Breast epithelium (tissue), 4 donors: ENCODE measurements around the gene VANGL2. TPM values are rescaled to one million over a fixed set of nuclear protein-coding genes. Genes with fewer than 3 reads are reported as not detected.

Source experiments
- DNase-seq, 2 donors: peaks; one replicate each; pipeline ENCODE4 v3.0.0-alpha.2; 2019; ENCODE audit warnings: low spot score in 2 of 2
- H3K27ac ChIP-seq, 2 donors: fragments of 200-600 bp; sonication (generic) in 1 of 2; one replicate each; pipeline ENCODE4 v1.5.1; 2016 to 2019; ENCODE audit warnings: mild to moderate bottlenecking in 1 of 2
- H3K27me3 ChIP-seq, 2 donors: fragments of 200-600 bp; sonication (generic) in 1 of 2; one replicate each; pipeline versions ENCODE4 v1.5.1 to v1.6.0; 2017 to 2019; ENCODE audit warnings: control low read depth in 1 of 2, mild to moderate bottlenecking in 1 of 2
- H3K36me3 ChIP-seq: fragments of 200-600 bp; one replicate; pipeline ENCODE4 v1.5.1; 2019
- H3K4me1 ChIP-seq, 2 donors: fragments of 200-600 bp; sonication (generic); one replicate each; pipeline ENCODE4 v1.5.1; 2016 to 2019; ENCODE audit warnings: control low read depth in 1 of 2
- H3K4me3 ChIP-seq, 3 donors: fragments of 200-600 bp; sonication (generic); 1 replicate in 2 of 3; 2 replicates in 1 of 3; pipeline ENCODE4 v1.5.1; 2016 to 2019; ENCODE audit warnings: mild to moderate bottlenecking in 3 of 3, moderate library complexity in 2 of 3
- H3K9me3 ChIP-seq, 2 donors: fragments of 200-600 bp; sonication (generic) in 1 of 2; one replicate each; pipeline ENCODE4 v1.5.1; 2016 to 2019; ENCODE audit warnings: control low read depth in 1 of 2
- CTCF ChIP-seq, 3 donors: fragments of 450-650 bp; IDR thresholded peaks; one replicate each; pipeline ENCODE4 v1.5.1; 2016 to 2017; ENCODE audit warnings: antibody characterized with exemption in 3 of 3, mild to moderate bottlenecking in 3 of 3, moderate library complexity in 3 of 3
- POLR2A ChIP-seq: fragments of 450-650 bp; IDR thresholded peaks from one replicate; pipeline ENCODE4 v1.6.1; 2016; ENCODE audit warnings: antibody characterized with exemption, mild to moderate bottlenecking, moderate library complexity
- POLR2AphosphoS5 ChIP-seq, 3 donors: sonication (generic); formaldehyde crosslinking; IDR thresholded peaks; one replicate each; pipeline ENCODE4 v1.6.1; 2017; ENCODE audit warnings: antibody characterized with exemption in 3 of 3
- intact Hi-C: fragments of 100-400 bp; cut with DNase I; formaldehyde crosslinking; loops from one replicate; pipeline ENCODE4 v1.15.1; 2023; ENCODE audit warnings: low total_unique reads
- total RNA-seq, 3 donors: library from RNA; depleted of rRNA; stranded (reverse); fragments of >200 nt; gene quantifications; one replicate each; pipeline ENCODE4 v1.1.0, GENCODE V29; 2016

VANGL2 gene
- total RNA-seq, 3 donors from 2014 or later: 0.48 to 7.6 (median 5.6) TPM

- Histone ChIP-seq H3K4me3 (no peak overlapping the region), H3K9me3 (no peaks in the 10 kb centered on the region), H3K27ac (no peak overlapping the region), H3K27me3 (no peaks in the 10 kb centered on the region), H3K4me1 (no peaks in the 10 kb centered on the region), H3K36me3 (no peaks in the 10 kb centered on the region)
- TF ChIP-seq POLR2A (no peak), CTCF (IDR thresholded peaks at IDR 0.05) (no peak), POLR2AphosphoS5 (IDR thresholded peaks at IDR 0.05) (no peak)
- no peak for DNase-seq
- intact Hi-C loops: no loop called here
Observed at GRCh38 chr1:160466961-160467360, 66.6 kb downstream of the VANGL2 start.

GRCh38 chr1:160467576-160467975, 67.2 kb downstream of the VANGL2 start:
- intact Hi-C loops: no loop called here
- TF ChIP-seq POLR2A (no peak), POLR2AphosphoS5 (IDR thresholded peaks at IDR 0.05) (no peak), CTCF (IDR thresholded peaks at IDR 0.05) (no peak)
- Histone ChIP-seq H3K36me3 (no peaks in the 10 kb centered on the region), H3K27ac (no peak overlapping the region), H3K27me3 (no peaks in the 10 kb centered on the region), H3K9me3 (no peaks in the 10 kb centered on the region), H3K4me1 (no peaks in the 10 kb centered on the region), H3K4me3 (no peak overlapping the region)
- no peak for DNase-seq

- no peak overlapping the region for H3K27ac ChIP-seq
Observed at GRCh38 chr1:160471253-160471652, 70.9 kb downstream of the VANGL2 start.

GRCh38 chr1:160472112-160472511, 71.7 kb downstream of the VANGL2 start:
- H3K9me3 ChIP-seq: no peaks in the 10 kb centered on the region
- no peaks in the 10 kb centered on the region for H3K27me3 ChIP-seq
- no peaks in the 10 kb centered on the region for H3K36me3 ChIP-seq
- H3K27ac ChIP-seq: no peak overlapping the region
- H3K4me1 ChIP-seq: no peaks in the 10 kb centered on the region
- DNase-seq: no peak
- TF ChIP-seq CTCF (IDR thresholded peaks at IDR 0.05) (no peak), POLR2AphosphoS5 (IDR thresholded peaks at IDR 0.05) (no peak), POLR2A (no peak)
- intact Hi-C loops: no loop called here
- H3K4me3 ChIP-seq: no peak overlapping the region

More at GRCh38 chr1:160471253-160471652, 70.9 kb downstream of the VANGL2 start:
- Histone ChIP-seq H3K36me3 (no peaks in the 10 kb centered on the region), H3K4me3 (no peak overlapping the region), H3K9me3 (no peaks in the 10 kb centered on the region), H3K4me1 (no peaks in the 10 kb centered on the region), H3K27me3 (no peaks in the 10 kb centered on the region)
- intact Hi-C loops: no loop called here
- no peak for TF ChIP-seq CTCF (IDR thresholded peaks at IDR 0.05)
- TF ChIP-seq POLR2AphosphoS5 (IDR thresholded peaks at IDR 0.05): no peak
- TF ChIP-seq POLR2A: no peak
- no peak for DNase-seq

GRCh38 chr1:160474392-160475242, 74.3 kb downstream of the VANGL2 start:
- no peaks in the 10 kb centered on the region for H3K36me3 ChIP-seq
- no peak overlapping the region for H3K4me3 ChIP-seq
- intact Hi-C loops: no loop called here
- no peaks in the 10 kb centered on the region for H3K9me3 ChIP-seq
- DNase-seq: no peak
- no peak overlapping the region for H3K27ac ChIP-seq
- TF ChIP-seq CTCF (IDR thresholded peaks at IDR 0.05): no peak
- no peak for TF ChIP-seq POLR2A
- TF ChIP-seq POLR2AphosphoS5 (IDR thresholded peaks at IDR 0.05): no peak
- no peaks in the 10 kb centered on the region for H3K27me3 ChIP-seq
- no peaks in the 10 kb centered on the region for H3K4me1 ChIP-seq
